Stimulated activated CD8-positive, alpha-beta memory T cell treated with anti-CD3 and anti-CD28 coated beads, Interleukin-4, amount 100 ng/mL, for 4 hours (primary cell): Measurements from ENCODE around the gene HSD17B11.
"Not testable (repeated sequence)": the region's sequence is repeated elsewhere in the genome, so short reads cannot be mapped to it uniquely, and the experiment has no call there.

Experiments
- DNase-seq, 2 donors: peaks; one replicate each; pipeline ENCODE4 v3.0.0-alpha.2; 2020; ENCODE audit warnings: low read depth in 2 of 2, low spot score in 1 of 2

The HSD17B11 gene, protein sequence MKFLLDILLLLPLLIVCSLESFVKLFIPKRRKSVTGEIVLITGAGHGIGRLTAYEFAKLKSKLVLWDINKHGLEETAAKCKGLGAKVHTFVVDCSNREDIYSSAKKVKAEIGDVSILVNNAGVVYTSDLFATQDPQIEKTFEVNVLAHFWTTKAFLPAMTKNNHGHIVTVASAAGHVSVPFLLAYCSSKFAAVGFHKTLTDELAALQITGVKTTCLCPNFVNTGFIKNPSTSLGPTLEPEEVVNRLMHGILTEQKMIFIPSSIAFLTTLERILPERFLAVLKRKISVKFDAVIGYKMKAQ

DNA sequence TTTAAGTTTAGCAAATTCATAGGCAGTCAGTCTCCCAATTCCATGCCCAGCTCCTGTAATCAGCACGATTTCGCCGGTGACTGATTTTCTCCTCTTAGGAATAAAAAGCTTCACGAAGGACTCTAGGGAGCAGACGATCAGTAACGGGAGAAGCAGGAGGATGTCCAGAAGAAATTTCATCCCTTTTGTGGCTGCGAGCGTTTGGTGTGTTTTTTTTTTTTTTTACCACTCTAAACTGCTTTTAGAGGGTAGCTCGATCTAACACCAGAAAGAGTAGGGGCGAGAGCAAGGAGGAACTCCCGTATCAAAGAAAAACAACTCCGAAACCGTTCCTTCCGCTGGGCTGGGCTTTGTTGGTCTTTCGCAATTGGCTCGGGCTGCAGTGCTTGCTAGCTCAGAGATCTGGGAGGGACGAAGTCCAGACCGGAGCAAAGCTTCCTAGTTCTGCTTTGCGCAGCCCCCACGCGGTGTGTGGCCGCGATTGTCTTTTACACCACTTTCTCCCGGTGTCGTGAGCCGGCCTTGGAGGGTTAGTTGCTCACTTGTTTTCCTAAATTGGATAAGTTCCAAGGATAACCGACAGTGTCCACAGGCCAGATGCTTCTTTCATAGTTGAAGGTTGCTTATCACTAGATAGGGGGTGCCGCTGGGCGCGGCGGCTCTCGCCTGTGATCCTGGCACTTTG, at the start of gene HSD17B11:
TSS of gene HSD17B11 (minus strand) at position 298 of the 685 bp plus-strand sequence. CDS start at position 180, 118 bp downstream.
- DNase-seq = peak; percentile 48 to 64

DNA sequence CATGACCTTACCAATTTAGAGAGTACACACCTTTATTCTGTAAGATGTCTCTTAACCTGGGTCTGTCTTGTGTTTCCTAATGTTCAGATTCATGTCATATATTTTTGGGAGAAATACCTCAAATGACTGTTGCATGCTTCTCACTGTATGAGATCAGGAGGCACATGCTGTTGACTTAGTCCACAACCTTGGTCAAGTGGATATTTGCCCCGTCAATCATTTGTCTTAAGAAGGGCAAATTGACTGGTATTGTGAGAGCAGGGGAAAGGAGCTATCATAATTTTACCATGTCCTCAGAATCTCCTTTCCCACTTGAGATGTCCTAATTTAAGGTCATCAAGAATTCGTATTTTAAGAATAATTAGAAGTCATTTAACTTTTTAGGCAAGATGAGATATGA, 42.4 kb upstream of the HSD17B11 start:
- DNase-seq = no peak

DNA sequence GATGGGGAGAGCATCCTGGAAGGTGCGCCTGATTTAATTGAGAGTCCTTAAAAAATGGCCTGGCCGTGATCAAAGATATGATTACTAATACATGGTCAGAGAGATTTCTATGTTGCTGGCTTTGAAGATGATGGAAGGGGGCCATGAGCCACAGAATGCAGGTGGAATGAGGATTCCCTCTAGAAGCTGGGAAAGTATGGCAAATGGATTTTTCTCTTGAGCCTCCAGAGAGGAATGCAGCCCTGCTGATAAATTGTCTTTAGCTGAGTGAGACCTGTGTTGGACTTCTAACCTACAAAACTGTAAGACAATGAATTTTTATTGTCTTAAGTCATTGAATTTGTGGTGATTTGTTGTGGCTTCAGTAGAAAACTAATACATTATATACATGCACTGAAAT, 39.0 kb upstream of the HSD17B11 start:
- no peak for DNase-seq

DNA sequence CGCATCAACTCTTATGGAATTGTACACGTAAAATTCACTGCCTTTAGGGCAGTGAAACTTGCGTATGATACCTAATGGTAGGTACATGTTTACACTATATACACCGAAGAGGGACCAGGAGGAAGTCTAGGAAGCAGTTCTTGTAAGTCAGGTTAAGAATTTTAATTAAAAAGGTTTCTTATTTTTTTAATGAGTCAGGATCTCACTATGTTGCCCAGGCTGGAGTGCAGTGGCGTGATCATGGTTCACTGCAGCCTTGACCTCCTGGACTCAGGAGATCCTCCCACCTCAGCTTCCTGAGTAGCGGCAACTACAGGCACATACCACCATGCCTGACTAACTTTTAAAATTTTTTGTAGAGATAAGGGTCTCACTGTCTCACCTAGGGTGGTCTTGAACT, 38.0 kb upstream of the HSD17B11 start:
- DNase-seq = no peak

DNA sequence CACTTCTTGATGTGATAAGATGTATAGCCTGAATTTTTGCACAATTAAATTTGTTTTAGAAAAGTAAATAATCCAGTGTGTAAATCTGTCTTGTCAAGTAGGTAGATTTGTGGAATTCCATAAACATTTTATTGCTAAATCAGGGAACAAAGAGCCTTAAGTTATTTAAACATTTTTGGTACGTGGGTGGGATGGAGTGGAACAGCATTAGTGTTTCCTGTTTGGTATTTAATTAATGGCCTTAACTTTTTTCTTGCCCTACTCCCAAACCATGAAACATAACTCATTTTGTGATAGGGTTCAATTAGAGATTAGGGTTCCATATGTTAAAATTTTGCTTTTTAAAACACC, 36.5 kb upstream of the HSD17B11 start:
- no peak for DNase-seq

DNA sequence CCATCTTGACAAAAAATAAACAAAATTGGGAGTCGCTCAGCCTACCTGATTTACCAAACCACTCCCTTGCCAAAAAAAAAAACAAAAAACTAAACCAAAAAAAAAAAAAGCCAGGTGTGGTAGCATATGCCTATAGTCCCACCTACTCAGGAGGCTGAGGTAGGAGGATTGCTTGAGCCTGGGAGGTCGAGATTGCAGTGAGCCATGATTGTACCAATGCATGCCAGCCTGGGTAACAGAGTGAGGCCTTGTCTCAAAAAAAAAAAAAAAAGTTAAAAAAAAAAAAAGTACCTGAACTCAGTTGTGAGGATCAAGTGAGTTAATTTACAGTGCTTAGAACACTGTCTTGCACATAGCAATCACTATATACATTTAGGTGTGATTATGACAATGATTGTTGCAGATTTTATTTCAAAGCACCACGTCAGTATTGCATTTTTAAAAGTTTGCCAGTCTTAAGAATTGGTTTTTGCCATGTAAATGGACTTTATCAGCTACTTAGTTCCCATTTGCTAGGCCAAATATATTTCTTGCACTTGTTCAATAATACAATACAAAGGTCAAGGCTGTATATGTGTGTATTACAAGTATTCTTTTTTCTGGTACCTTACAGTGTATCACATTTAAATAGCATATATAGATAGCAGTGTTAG, 36.0 kb upstream of the HSD17B11 start:
- no peak for DNase-seq

DNA sequence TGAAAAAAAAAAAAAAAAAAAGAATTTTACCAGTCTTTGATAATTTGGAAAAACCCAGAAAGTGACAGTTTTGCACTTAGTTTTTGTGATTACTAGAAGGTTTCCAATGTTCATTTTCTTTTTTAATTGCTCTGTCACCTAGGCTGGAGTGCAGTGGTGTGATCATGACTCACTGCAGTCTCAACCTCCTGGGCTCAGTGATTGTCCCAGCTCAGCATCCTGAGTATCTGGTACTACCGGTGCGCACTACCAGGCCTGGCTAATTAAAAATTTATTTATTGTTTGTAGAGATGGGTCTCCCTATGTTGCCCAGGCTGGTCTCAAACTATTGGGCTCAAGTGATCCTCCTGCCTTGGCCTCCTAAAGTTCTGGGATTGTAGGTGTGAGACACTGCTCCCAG, 34.7 kb upstream of the HSD17B11 start:
- no peak for DNase-seq

DNA sequence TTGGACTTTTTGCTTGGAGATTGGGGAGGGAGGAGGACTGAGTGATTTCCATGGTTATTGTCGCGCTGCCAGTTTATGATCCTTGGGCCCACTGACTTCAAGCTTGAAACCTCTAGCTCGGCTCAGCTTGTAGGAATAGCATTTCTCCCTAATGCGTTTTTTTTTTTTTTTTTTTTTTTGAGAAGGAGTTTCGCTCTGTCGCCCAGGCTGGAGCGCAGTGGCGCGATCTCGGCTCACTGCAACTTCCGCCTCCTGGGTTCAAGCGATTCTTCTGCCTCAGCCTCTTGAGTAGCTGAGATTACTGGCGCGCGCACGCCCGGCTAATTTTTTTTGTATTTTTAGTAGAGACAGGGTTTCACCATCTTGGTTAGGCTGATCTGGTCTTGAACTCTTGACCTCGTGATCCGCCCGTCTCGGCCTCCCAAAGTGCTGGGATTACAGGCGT, 33.1 kb upstream of the HSD17B11 start:
- not testable (repeated sequence) for DNase-seq

DNA sequence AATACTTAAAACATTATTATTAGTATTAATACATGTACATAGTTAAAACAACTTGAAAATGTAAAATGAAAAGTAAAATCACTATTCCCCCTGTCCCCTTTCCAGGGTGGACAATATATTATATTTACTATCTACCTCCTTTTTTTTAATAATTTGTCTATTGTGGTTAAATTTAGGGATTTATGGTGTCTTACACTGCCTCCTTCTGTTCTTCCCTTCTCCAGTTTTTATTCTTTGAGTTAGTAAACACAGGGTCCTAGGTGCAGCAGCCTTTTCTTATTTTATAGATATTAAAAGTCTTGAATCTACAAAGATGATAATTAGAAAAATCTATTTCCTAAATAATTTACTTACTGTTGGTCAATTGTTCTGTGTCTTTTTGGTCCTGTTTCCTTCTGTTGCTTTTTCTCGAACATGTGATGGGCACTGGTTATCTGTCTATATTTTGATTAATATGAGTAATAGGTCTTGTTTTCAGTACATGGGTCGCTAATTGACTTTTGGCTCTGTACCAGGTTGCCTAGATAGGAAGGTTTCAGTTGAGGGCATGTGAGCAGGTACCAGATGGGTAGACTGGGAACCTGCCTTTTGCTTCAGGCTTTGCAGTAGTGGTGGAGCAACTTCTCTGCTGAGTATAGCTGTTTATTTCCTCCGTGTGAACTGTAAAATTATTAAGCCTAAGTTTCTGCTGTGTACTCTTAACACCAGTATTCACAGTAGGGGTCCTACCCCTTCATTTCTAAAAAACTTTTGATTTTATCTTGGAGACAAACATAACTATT, 32.5 kb upstream of the HSD17B11 start:
- DNase-seq = no peak

DNA sequence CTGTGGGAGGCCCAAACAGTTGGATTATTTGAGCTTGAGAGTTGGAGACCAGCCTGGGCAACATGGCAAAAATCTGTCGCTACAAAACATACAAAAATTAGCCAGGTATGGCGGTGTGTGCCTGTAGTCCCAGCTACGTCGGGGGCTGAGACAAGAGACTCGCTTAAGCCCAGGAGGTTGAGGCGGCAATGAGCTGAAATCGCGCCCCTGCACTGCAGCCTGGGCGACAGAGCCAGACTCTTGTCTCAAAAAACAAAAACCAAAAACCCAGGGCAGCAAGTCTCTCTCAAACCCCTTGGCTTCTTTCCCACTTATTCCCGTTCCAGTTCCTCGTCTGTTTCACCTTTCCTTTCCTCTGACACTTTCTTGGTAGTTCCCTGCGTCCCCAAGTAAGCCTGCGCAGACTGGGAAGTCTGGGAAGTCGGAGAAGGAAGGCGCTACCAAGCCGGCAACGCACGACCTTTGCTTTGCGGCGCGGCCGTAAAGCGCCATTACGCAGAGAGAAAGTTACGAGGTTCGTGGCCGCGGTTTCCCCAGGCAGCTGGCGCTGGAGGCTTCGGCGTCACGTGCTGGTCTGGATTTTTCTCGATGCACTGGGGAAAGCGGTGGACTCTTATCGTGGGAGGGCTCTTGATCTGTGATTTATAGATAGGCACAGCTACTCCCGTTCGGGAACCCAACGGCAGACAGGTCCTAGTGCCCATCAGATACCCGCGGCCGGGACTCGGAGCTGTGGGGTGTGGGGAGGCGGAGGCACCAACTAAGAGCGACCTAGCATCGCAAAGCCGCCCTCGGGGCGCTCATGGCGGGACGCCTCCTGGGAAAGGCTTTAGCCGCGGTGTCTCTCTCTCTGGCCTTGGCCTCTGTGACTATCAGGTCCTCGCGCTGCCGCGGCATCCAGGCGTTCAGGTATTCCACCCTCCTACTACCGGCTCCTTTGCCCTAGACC, 31.4 kb upstream of the HSD17B11 start, which contains the start of gene NUDT9:
TSS of gene NUDT9 (plus strand) at position 470 of the 949 bp plus-strand sequence. CDS start at position 803, 333 bp downstream.
- peak; percentile 57 to 70 for DNase-seq

DNA sequence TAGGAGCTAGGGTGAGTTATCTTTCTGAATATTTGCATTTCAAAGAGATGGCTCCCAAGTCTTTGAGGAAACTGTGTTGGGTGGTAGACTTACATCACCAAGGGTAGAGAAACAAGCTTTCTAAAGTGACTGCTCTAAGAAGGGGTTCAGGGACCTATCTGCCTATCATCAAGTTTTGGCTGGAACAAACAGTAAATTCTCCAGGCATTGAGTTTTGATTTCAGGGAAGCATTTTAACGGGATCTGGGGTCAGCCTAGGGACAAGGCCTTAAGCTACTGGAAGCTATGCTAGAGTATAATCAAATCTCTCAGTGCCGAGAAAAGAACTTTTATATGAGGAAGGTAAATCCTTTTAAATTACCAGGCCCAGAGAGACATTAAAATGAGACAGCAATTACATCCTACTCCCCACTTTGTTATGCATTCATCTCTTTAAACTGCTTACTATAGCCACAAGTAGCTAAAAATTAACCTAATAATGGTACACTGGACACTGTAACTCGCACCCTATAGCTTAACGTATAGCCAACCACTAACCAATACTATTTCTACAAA, 29.4 kb upstream of the HSD17B11 start:
- DNase-seq = no peak

DNA sequence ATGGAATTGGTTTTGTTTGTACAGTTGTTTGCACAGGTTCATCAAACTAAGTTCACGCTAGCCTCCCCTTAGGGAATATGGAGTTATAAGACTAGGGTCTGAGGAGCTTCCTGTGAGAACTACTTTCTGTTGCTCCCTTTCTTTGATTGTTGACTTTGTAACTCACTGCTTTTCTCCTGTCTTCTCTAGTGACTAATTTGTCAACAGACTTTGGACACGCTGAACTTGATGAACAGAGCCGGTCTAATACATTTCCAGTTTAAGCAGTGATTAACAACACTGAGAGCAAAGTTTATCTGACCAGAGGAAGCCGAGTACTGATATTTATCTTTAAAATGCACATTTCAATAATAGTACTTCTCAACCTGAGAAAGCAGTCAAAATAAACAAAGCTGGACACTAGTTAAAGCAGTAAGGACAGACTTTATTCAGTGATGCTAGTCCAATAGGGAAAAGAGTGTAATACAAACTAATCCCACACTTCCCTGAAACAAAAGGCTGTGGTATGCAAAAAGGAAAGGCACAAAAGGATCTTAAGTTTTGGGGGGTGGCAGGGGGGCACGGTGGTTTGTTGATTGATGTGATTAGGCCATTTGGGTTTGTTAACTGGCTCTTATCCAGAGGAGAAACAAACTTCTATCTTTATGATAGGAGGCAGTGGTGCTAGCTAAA, 28.7 kb upstream of the HSD17B11 start:
- no peak for DNase-seq

DNA sequence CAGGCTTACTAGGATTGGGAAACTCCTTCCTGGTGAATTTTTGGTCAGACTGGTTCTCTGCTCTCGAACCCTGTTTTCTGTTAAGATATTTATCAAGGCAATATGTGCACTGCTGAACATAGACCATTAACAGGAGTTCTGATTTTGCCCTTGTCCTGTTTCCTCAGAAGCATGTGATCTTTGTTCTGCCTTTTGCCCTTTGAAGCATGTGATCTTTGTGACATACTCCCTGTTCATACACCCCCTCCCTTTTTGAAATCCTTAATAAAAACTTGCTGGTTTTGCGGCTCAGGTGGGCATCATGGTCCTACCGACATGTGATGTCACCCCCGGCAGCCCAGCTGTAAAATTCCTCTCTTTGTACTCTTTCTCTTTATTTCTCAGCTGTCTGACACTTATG, 27.4 kb upstream of the HSD17B11 start:
- not testable (repeated sequence) for DNase-seq

DNA sequence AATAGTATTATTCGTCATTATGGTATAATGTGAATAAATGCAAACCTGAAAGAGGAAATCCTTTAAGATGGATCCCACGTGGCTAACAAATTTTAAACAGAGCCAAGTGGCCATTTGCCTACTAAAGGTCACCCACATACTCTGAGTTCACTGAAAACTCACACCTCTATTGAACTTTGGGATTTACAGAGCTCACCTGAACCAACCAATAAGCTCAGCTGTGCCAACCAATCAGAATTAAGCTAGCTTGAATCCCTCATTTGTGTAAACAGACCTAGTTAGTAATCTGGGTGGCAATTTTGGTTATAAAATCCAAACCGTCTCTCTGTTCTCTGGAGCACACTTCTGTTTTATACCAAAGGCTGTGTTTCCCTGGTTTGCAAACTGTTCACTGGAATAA, 26.0 kb upstream of the HSD17B11 start:
- no peak for DNase-seq

DNA sequence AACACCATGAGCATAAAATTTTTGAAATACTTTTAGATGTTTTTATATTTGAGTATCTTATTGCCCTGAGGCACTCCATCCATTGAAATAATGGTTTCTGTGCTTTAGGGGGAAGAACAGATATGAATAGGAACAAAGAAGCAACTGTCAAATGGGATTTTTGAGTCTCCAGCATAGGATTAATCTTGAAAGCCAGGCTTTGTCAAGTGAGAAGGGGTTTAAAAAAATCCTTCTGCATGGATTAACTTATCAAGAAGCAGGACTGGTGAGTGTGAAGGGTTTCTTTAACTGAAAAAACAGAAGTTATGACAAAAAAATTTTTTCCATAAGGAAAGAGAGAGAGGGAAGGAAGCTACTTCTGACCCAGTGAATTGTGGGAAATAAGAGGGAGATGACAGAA, 23.8 kb upstream of the HSD17B11 start:
- no peak for DNase-seq

DNA sequence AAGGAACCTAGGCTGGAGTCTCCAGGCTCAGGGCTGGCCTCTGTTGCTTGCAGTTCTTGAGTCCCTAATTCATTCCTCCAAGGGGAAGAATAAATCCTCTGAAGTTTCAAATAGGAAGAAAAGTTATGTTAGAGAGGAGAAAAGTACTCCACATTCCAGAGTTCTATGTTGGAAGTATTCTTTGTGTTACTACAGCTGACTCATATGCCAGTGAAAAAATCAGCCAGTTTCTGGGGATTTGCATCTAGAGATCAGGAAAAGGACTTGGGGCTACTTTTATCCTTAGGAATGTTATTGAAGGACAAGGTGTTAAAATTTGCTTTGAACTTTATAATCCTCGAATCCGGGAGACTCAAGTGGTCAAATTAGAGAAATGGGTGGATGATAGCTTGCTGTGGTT, 19.7 kb upstream of the HSD17B11 start:
- DNase-seq = no peak

DNA sequence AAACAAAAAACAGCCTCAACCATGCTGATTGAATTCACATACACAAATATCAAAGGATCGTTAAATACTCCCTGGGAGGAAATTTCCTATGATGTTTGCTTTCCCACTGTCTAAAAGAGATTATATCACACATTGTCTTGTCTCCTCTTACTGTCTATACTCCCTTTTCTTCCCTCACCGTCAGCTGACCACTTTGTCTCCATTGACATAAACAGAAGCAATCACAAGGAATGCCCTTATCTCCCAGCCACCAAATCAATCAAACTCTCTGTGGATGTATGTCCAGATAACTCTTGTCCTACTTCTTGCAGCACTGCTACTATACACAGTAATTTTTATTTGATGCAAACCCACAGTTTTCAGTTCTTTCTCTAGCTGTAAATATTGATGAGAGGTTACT, 19.2 kb upstream of the HSD17B11 start:
- DNase-seq = no peak

DNA sequence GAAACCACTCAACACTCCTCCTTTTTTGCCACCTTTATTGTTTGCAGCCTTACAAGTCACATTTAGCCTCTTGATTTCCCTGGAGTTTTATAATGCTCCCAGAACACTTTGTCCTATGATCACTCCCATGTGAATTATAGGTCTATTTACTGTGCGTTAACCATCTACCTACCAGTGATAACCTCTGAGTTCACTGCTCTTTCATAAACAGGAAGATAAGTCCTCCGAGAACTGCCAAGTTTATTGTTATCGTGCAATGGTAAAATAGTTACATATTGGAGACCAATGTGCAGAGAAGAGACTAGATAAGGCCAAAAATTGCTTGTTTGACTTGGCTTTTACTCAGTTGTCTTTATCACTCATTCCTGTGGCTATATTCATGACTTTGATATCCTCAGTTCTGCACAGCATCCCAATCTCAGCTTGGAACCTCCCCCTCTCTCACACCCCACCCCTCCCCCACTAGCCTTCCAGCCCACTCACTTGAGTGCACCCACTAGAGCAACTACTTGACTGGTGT, 18.5 kb upstream of the HSD17B11 start:
- DNase-seq = no peak

DNA sequence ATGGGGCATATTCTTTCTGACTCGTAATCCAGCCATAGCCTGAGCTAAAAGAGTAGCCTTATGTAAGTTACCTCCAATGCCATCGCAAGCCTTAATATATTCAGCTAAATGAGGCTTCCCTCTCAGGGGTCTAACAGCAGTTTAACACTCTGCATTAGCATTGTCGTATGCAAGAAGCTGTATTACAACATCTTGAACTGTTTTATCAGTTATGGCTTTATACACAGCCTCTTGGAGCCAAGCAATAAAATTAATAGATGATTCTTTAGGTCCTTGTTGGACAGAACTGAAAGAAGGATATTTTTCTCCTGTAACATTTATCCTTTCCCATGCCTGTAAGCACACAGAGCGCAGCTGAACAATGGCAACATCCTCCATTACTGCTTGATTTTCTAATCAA, 15.9 kb upstream of the HSD17B11 start:
- DNase-seq = not testable (repeated sequence)
